NCI-H524 (cell line): ENCODE data around the gene AZU1.
"Not testable (repeated sequence)": the region's sequence is repeated elsewhere in the genome, so short reads cannot be mapped to it uniquely, and the experiment has no call there.

ENCODE experiments used
- DNase-seq, 2 experiments: peaks; one replicate each; lab custom pipeline; 2025; lab: John Stamatoyannopoulos, UW

The AZU1 gene

GRCh38 chr19:872266-872951 lies 44.8 kb downstream of the AZU1 start:
- no peak for DNase-seq

GRCh38 chr19:873084-873483 lies 45.4 kb downstream of the AZU1 start:
- no peak for DNase-seq

GRCh38 chr19:873561-874041 lies 46.0 kb downstream of the AZU1 start:
- DNase-seq: no peak

GRCh38 chr19:875265-875879 lies 47.7 kb downstream of the AZU1 start:
- no peak for DNase-seq

GRCh38 chr19:876089-876488 lies 48.5 kb downstream of the AZU1 start:
- DNase-seq: no peak

- no peak for DNase-seq
Observed at GRCh38 chr19:876780-877314, 49.2 kb downstream of the AZU1 start.

GRCh38 chr19:877992-878660 lies 50.5 kb downstream of the AZU1 start:
- DNase-seq: not testable (repeated sequence)

DNA sequence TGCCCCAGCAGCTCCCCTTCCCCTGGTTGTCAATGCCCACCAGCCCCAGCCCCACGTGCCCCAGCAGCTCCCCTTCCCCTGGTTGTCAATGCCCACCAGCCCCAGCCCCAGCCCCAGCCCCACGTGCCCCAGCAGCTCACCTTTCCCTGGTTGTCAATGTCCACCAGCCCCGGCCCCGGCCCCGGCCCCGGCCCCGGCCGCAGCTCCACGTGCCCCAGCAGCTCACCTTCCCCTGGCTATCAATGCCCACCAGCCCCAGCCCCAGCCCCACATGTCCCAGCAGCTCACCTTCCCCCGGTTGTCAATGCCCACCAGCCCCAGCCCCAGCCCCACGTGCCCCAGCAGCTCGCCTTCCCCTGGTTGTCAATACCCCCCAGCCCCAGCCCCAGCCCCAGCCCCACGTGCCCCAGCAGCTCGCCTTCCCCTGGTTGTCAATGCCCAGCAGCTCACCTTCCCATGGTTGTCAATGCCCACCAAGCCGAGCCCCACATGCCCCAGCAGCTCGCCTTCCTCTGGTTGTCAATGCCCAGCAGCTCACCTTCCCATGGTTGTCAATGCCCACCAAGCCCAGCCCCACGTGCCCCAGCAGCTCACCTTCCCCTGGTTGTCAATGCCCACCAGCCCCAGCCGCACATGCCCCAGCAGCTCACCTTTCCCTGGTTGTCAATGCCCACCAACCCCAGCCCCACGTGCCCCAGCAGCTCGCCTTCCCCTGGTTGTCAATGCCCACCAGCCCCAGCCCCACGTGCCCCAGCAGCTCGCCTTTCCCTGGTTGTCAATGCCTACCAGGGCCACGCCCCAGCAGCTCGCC lies 51.3 kb downstream of the AZU1 start:
- DNase-seq: not testable (repeated sequence)

DNA sequence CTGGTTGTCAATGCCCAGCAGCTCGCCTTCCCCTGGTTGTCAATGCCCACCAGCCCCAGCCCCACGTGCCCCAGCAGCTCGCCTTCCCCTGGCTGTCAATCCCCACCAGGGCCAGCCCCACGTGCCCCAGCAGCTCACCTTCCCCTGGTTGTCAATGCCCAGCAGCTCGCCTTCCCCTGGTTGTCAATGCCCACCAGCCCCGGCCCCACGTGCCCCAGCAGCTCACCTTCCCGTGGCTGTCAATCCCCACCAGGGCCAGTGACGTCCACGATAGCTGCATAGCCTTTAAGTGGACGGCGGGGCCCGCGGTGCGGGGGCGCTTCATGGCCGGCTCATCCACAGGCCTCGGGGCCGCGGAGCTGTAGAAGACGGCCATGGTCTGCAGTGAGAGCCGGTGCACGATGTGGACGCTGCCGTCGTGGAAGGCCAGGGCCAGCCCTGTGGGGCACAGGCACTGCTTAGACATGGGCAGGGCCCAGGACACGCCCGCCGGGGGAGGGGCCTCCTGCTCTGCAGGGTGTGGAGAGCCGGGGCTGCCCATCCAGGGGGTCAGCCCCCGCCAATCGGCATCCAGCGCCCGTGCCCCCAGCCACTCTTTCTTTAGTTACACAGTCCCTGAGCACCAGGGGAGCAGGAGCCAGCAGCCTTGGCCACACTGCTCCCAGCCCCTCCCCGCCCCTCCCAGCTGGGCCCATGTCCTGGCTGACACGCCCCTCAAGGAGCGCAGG lies 52.2 kb downstream of the AZU1 start:
- DNase-seq: no peak
